Large intestine (tissue), 3 donors: ENCODE measurements around the gene MYCN. TPM values are rescaled to one million over a fixed set of nuclear protein-coding genes. Genes with fewer than 3 reads are reported as not detected.

ENCODE experiments used
- DNase-seq, 2 donors: peaks; one replicate each; pipeline versions ENCODE4 v3.0.0 to v3.0.0-alpha.2; 2013
- H3K27ac ChIP-seq: one replicate; pipeline ENCODE4 v1.5.1; 2013; ENCODE audit warnings: low read length
- H3K27me3 ChIP-seq: 2 replicates; pipeline ENCODE4 v1.6.1; 2013; ENCODE audit warnings: low read length; ENCODE audit not compliant: control insufficient read depth, insufficient read depth
- H3K36me3 ChIP-seq: 2 replicates; pipeline ENCODE4 v1.6.1; 2013; ENCODE audit warnings: low read length; ENCODE audit not compliant: control insufficient read depth, insufficient read depth
- H3K4me1 ChIP-seq: one replicate; pipeline ENCODE4 v1.6.1; 2013; ENCODE audit warnings: low read length; ENCODE audit not compliant: control insufficient read depth, insufficient read depth
- H3K4me3 ChIP-seq: one replicate; pipeline ENCODE4 v1.5.1; 2013; ENCODE audit warnings: low read length
- H3K9me3 ChIP-seq: one replicate; pipeline ENCODE4 v1.6.1; 2013; ENCODE audit warnings: mild to moderate bottlenecking, low read depth, low read length, moderate library complexity; ENCODE audit not compliant: control insufficient read depth
- WGBS: methylation state at CpG from one replicate; pipeline ENCODE4 v1.1.5; 2013; ENCODE audit warnings: low lambda C conversion rate; ENCODE audit not compliant: insufficient coverage; 5-methylcytosine and 5-hydroxymethylcytosine counted together
- polyA plus RNA-seq: library from polyadenylated mRNA; unstranded; fragments of 120-200 nt; gene quantifications from one replicate; pipeline ENCODE4 v1.2.1, GENCODE V29; 2013

The MYCN gene
- polyA plus RNA-seq, 1 donor, result 17.9 TPM

DNA sequence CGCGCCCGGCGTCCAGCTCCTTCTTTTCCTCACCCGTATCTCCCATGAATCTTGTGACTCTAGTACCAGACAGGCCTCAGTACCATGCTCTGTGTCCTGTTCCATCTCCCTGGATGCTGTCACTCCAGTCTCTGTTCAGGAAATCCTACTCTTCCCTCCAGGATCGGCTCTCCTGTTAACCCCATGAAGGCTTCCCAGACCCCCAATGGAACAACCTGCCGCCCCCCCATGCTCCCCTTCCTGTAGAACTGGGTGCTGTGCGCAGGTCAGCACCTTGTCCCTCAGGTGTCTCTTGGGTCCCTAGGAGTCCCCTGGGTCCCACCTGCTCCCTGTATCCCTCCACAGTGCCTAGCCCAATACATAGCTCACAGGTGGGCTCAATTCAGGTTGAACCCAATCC is 41.3 kb downstream of the MYCN start:
- Histone ChIP-seq H3K4me3 (no peak overlapping the region), H3K27me3 (no peaks in the 10 kb centered on the region), H3K4me1 (no peaks in the 10 kb centered on the region), H3K27ac (no peak overlapping the region), H3K36me3 (no peaks in the 10 kb centered on the region), H3K9me3 (no peaks in the 10 kb centered on the region)
- no peak for DNase-seq
- WGBS, result 100% methylated on average over 1 of the region's 8 CpGs

- Histone ChIP-seq H3K4me3 (no peak overlapping the region), H3K36me3 (no peaks in the 10 kb centered on the region), H3K9me3 (no peaks in the 10 kb centered on the region), H3K27ac (no peak overlapping the region), H3K4me1 (no peaks in the 10 kb centered on the region), H3K27me3 (no peaks in the 10 kb centered on the region)
- WGBS, result no CpG with 5 or more reads among the region's 10 CpGs
- no peak for DNase-seq
Measured at GRCh38 chr2:15982285-15983044, 42.1 kb downstream of the MYCN start.

DNA sequence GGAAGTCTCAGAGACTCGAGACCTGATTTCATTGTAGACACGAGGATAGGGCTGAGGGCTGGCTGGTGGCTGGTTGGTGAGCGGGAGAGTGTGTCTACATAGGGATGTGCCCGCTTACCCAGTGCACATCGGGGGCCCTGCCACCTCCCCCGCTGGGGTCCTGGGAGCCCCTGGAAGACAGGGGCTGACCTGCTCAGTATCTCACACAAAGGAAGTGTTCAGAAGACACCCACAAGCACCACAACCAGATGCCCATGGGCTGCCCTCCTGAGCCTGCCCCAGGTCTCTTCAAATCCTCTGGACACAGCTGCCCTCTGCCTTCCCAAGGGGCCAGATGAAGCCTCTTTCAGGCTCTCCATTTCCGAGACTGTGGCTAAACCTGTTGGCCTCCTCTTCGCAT is 43.1 kb downstream of the MYCN start:
- DNase-seq, result no peak
- no peaks in the 10 kb centered on the region for H3K4me1 ChIP-seq
- H3K9me3 ChIP-seq, result no peaks in the 10 kb centered on the region
- no peak overlapping the region for H3K27ac ChIP-seq
- H3K4me3 ChIP-seq, result no peak overlapping the region
- H3K27me3 ChIP-seq, result no peaks in the 10 kb centered on the region
- no CpG with 5 or more reads among the region's 8 CpGs for WGBS
- H3K36me3 ChIP-seq, result no peaks in the 10 kb centered on the region

DNA sequence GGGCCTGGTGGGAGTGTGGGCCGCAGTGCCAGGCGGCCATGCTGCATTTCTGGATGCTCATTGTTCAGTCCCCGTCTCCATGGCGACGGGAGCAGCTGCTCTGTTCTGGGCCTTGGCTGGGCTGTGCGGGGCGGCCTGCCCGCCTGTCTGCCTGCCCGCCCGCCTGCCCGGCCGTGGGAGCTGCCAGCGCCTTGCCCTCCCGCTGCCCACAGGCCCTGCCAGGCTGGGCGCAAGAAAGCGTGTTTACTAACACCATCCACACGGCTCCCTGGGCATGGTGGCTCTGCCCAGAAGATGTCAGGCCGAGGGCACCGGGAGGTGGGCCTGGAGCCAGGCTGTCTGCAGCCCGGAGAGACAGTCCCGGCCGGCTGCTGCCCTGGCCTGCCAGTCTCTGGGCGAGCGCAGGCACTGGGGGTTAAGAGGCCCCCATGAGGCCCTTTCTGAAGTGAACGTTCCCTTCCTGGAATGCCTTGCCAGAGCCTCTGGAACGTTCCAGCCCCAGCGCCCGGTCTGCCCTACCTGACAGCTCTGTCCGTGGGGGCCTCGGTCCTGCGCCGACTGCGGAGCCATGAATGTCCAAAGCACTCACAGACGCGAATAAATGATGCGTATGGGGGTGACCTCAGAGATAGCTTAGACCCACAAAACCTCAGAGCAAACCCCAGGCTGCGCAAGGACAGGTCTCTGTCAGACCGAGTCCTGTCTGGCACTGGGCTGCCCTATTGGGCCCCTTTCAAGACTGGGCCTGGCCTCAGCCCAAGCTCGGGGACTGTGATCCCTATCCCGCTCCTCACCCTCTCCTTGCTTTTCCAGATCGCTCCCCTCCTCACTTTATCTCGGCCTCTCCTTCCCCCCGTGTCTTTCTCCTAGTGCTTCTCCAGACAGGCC is 44.3 kb downstream of the MYCN start:
- Histone ChIP-seq H3K4me1 (no peaks in the 10 kb centered on the region), H3K4me3 (no peak overlapping the region), H3K36me3 (no peaks in the 10 kb centered on the region), H3K27ac (no peak overlapping the region), H3K27me3 (no peaks in the 10 kb centered on the region), H3K9me3 (no peaks in the 10 kb centered on the region)
- peak; percentile 12 to 23 for DNase-seq
- 80% methylated on average over 2 of the region's 43 CpGs for WGBS

GRCh38 chr2:15985531-15985930 is 45.2 kb downstream of the MYCN start:
- no peaks in the 10 kb centered on the region for H3K36me3 ChIP-seq
- no peaks in the 10 kb centered on the region for H3K27me3 ChIP-seq
- DNase-seq, result no peak
- no peaks in the 10 kb centered on the region for H3K4me1 ChIP-seq
- H3K9me3 ChIP-seq, result no peaks in the 10 kb centered on the region
- no peak overlapping the region for H3K4me3 ChIP-seq
- no CpG with 5 or more reads among the region's 7 CpGs for WGBS
- H3K27ac ChIP-seq, result no peak overlapping the region

DNA sequence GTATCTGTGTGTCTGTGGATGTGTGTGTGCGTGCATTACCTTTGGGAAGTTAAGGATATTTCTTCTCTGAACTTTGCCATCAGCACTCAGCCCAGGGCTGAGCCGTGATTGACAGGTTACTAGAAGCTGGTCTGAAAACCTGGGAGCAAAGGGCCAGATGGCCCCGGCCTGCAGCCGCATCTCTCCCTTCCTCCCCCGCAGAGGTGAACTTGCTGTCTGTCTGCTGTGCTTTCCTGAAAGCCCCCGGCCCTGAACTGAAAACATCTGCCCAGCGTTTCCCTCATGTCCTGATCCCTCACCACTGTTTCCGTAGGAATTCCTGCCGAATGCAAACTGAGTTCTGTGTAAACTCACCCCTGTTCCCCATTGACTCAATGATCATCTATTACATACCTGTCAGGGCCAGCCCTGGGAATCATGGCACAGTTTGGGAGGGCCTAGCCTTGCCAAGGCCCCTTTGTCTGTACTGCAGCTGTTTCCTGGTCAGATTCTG is 45.8 kb downstream of the MYCN start:
- no CpG with 5 or more reads among the region's 9 CpGs for WGBS
- Histone ChIP-seq H3K27me3 (no peaks in the 10 kb centered on the region), H3K36me3 (no peaks in the 10 kb centered on the region), H3K4me1 (no peaks in the 10 kb centered on the region), H3K4me3 (no peak overlapping the region), H3K9me3 (no peaks in the 10 kb centered on the region), H3K27ac (no peak overlapping the region)
- peak in 1 of 2 donors; percentile 20 for DNase-seq

- WGBS, result no CpG with 5 or more reads among the region's 4 CpGs
- Histone ChIP-seq H3K9me3 (no peaks in the 10 kb centered on the region), H3K27me3 (no peaks in the 10 kb centered on the region), H3K36me3 (no peaks in the 10 kb centered on the region), H3K4me3 (no peak overlapping the region), H3K4me1 (no peaks in the 10 kb centered on the region), H3K27ac (no peak overlapping the region)
- DNase-seq, result no peak
Measured at GRCh38 chr2:15986644-15987043, 46.3 kb downstream of the MYCN start.

DNA sequence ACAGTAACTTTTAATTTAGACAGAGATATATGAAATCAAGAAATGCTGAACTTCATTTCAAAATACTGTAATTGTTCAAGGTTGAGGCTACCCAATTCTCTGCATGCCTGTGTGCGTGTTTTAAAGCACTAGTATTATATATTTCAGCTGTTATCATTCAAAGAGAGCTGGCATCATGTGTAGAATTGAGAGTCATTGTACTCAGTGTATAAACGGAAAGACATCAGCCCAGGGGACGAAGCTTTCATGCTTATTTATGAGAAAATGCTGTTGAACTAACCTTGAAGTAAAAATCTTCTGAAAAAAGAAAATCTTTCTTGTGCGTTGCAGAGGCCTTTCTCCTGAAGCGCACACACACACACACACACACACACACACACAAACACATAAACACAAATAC is 48.4 kb downstream of the MYCN start:
- no peaks in the 10 kb centered on the region for H3K36me3 ChIP-seq
- no peaks in the 10 kb centered on the region for H3K9me3 ChIP-seq
- H3K4me3 ChIP-seq, result no peak overlapping the region
- no peaks in the 10 kb centered on the region for H3K4me1 ChIP-seq
- WGBS, result 100% methylated on average over 1 of the region's 5 CpGs
- no peak for DNase-seq
- no peak overlapping the region for H3K27ac ChIP-seq
- H3K27me3 ChIP-seq, result no peaks in the 10 kb centered on the region

GRCh38 chr2:15989559-15989958 is 49.2 kb downstream of the MYCN start:
- Histone ChIP-seq H3K36me3 (no peaks in the 10 kb centered on the region), H3K27ac (no peak overlapping the region), H3K27me3 (no peaks in the 10 kb centered on the region), H3K4me3 (no peak overlapping the region), H3K4me1 (no peaks in the 10 kb centered on the region), H3K9me3 (no peaks in the 10 kb centered on the region)
- no peak for DNase-seq
- WGBS, result 0% methylated on average over 1 of the region's 7 CpGs

- Histone ChIP-seq H3K4me1 (no peaks in the 10 kb centered on the region), H3K4me3 (no peak overlapping the region), H3K27ac (no peak overlapping the region), H3K36me3 (no peaks in the 10 kb centered on the region), H3K9me3 (no peaks in the 10 kb centered on the region), H3K27me3 (no peaks in the 10 kb centered on the region)
- WGBS, result 73% methylated on average over 1 of the region's 11 CpGs
- DNase-seq, result no peak
Measured at GRCh38 chr2:15990151-15991101, 50.1 kb downstream of the MYCN start.
